HG03103 (cell line): ENCODE data around the gene CHD2.

Experiments
- ATAC-seq: cut with Tn5 transposase; IDR thresholded peaks from one replicate; pipeline ENCODE4 v1.9.1; 2021; ENCODE audit warnings: low read depth; ENCODE audit not compliant: unreplicated experiment

Gene CHD2

DNA sequence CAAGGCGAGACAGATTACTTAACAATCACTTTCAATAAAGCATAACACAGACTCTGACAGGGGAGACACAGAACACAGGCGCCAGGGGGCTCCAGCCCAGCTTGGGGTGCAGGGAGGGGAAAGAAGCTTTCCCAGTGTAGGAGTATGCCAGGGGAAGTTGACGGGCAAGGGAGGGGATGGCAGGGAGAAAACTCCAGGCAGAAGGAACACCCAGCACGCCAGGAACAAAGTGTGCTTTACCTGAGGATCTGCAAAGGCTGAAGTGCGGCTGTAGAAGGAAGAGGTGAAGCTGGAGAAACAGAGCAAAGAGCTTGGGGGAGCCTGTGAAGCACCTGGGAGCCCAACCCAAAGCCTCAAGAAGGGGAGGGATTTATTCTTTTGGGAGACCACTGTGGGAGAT, 176.8 kb downstream of the CHD2 start:
- ATAC-seq = no peak
